Endodermal cell (in vitro differentiated cells): ENCODE results near the gene TMOD1. TPM values are rescaled to one million over a fixed set of nuclear protein-coding genes. Genes with fewer than 3 reads are reported as not detected.

Experiments used
- DNase-seq: peaks from one replicate; pipeline ENCODE4 v3.0.0-alpha.2; 2017
- H3K27ac ChIP-seq: 2 replicates; pipeline ENCODE4 v1.5.1; 2013; ENCODE audit warnings: mild to moderate bottlenecking, low read depth, low read length, moderate library complexity
- H3K27me3 ChIP-seq: 2 replicates; pipeline ENCODE4 v1.6.1; 2013; ENCODE audit warnings: mild to moderate bottlenecking, low read length, moderate library complexity; ENCODE audit not compliant: insufficient read depth, control insufficient read depth, poor library complexity, severe bottlenecking
- H3K36me3 ChIP-seq: 2 replicates; pipeline ENCODE4 v1.7.0; 2013; ENCODE audit warnings: mild to moderate bottlenecking, low read length, moderate library complexity; ENCODE audit not compliant: control insufficient read depth, insufficient read depth
- H3K4me1 ChIP-seq: one replicate; pipeline ENCODE4 v1.7.0; 2013; ENCODE audit warnings: low read length; ENCODE audit not compliant: control insufficient read depth, insufficient read depth
- H3K4me3 ChIP-seq: 2 replicates; pipeline ENCODE4 v1.5.1; 2013; ENCODE audit warnings: mild to moderate bottlenecking, low read length, moderate library complexity
- H3K9ac ChIP-seq: 2 replicates; pipeline ENCODE4 v1.6.1; 2013; ENCODE audit warnings: mild to moderate bottlenecking, low read length, moderate library complexity; ENCODE audit not compliant: poor library complexity, severe bottlenecking; ENCODE audit errors: extremely low read depth
- H3K9me3 ChIP-seq: 2 replicates; pipeline ENCODE4 v1.6.1; 2013; ENCODE audit warnings: mild to moderate bottlenecking, low read length, moderate library complexity; ENCODE audit not compliant: control insufficient read depth
- H3K27ac Mint-ChIP-seq: 2 replicates; pipeline ENCODE4 v1.8.0; 2020; ENCODE audit warnings: mixed read lengths
- H3K27me3 Mint-ChIP-seq: 2 replicates; pipeline ENCODE4 v1.8.0; 2021; ENCODE audit warnings: mild to moderate bottlenecking, mixed read lengths; ENCODE audit not compliant: insufficient read depth
- H3K36me3 Mint-ChIP-seq: 2 replicates; pipeline ENCODE4 v1.8.0; 2020; ENCODE audit warnings: low read depth, mixed read lengths
- H3K4me1 Mint-ChIP-seq: 2 replicates; pipeline ENCODE4 v1.8.0; 2020; ENCODE audit warnings: mixed read lengths
- H3K4me3 Mint-ChIP-seq: 2 replicates; pipeline ENCODE4 v1.8.0; 2020; ENCODE audit warnings: mild to moderate bottlenecking, moderate library complexity, mixed read lengths
- H3K9me3 Mint-ChIP-seq: 2 replicates; pipeline ENCODE4 v1.8.0; 2020; ENCODE audit warnings: mild to moderate bottlenecking, mixed read lengths
- CTCF ChIP-seq: fragments of 200-600 bp; sonication (generic); conservative IDR thresholded peaks from 2 replicates; pipeline ENCODE4 v1.5.0; 2021; ENCODE audit warnings: antibody characterized with exemption, mild to moderate bottlenecking
- WGBS, 2 experiments: methylation state at CpG; one replicate each; pipeline versions ENCODE4 v1.1.5 to v1.1.7; 2013; ENCODE audit warnings: missing lambda C conversion rate in 2 of 2, mixed read lengths in 1 of 2; ENCODE audit not compliant: insufficient coverage in 1 of 2, insufficient read length in 1 of 2; 5-methylcytosine and 5-hydroxymethylcytosine counted together
- total RNA-seq, 2 donors: library from RNA; stranded (reverse); fragmentation: NEBNext Ultra II Directional in 1 of 2; extraction: Animal tissue kit (Norgen Biotek cat#: 25700) in 1 of 2; gene quantifications; 2 replicates in 1 of 2; 3 replicates in 1 of 2; pipeline ENCODE4 v1.2.1, GENCODE V29; 2021

The TMOD1 gene
- total RNA-seq, 2 donors from 2014 or later, result 3.6 to 7.1 TPM

- Histone ChIP-seq H3K9ac (no peak overlapping the region), H3K9me3 (no peaks in the 10 kb centered on the region), H3K27ac (no peak overlapping the region), H3K4me1 (no peaks in the 10 kb centered on the region), H3K4me3 (no peak overlapping the region), H3K27me3 (no peaks in the 10 kb centered on the region), H3K36me3 (peaks cover 7% of the 10 kb centered on the region)
- Mint-ChIP-seq H3K4me1 (peaks cover under 1% of the 10 kb centered on the region), H3K27ac (no peak overlapping the region), H3K36me3 (peaks cover 12% of the 10 kb centered on the region), H3K4me3 (no peak overlapping the region), H3K27me3 (no peaks in the 10 kb centered on the region), H3K9me3 (no peaks in the 10 kb centered on the region)
- peak; percentile 17 for DNase-seq
- WGBS, 2 experiments, result 88 to 96% methylated on average over 3 of the region's 3 CpGs
- no peak for TF ChIP-seq CTCF
Observed at GRCh38 chr9:97548819-97549540, 47.5 kb downstream of the TMOD1 start.

DNA sequence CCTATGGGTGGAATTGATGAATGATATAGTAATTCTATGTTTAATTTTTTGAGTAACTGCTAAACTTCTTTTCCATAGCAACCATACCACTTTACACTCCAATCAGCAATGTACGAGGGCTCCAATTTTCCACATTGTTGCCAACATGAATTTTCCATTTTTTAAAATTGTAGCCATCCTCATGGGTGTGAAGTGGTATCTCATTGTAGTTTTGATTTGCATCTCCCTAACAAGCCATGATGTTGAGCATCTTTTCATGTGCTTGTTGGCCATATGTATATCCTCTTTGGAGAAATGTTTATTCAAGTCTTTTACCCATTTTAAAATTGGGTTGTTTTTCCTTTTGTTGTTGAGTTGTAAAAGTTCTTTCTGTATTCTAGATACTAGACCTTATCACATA lies 48.9 kb downstream of the TMOD1 start:
- no peak overlapping the region for H3K27ac ChIP-seq
- Mint-ChIP-seq H3K4me1 (no peaks in the 10 kb centered on the region), H3K36me3 (peaks cover 12% of the 10 kb centered on the region), H3K9me3 (no peaks in the 10 kb centered on the region), H3K27ac (no peak overlapping the region), H3K4me3 (no peak overlapping the region), H3K27me3 (no peaks in the 10 kb centered on the region)
- H3K9ac ChIP-seq, result no peak overlapping the region
- no peak overlapping the region for H3K4me3 ChIP-seq
- no peaks in the 10 kb centered on the region for H3K9me3 ChIP-seq
- H3K27me3 ChIP-seq, result no peaks in the 10 kb centered on the region
- no peak for TF ChIP-seq CTCF
- WGBS, 2 experiments, result 93% methylated on average over 1 of the region's 1 CpG; no CpG with 5 or more reads in 1 of the 2 experiments
- no peaks in the 10 kb centered on the region for H3K4me1 ChIP-seq
- no peak for DNase-seq
- H3K36me3 ChIP-seq, result peaks cover 7% of the 10 kb centered on the region

- Mint-ChIP-seq H3K27ac (no peak overlapping the region), H3K27me3 (no peaks in the 10 kb centered on the region), H3K4me1 (no peaks in the 10 kb centered on the region), H3K9me3 (no peaks in the 10 kb centered on the region), H3K36me3 (peaks cover 12% of the 10 kb centered on the region), H3K4me3 (no peak overlapping the region)
- TF ChIP-seq CTCF, result no peak
- WGBS, 2 experiments, result 94 to 100% methylated on average over 3 to 5 of the region's 5 CpGs
- H3K27ac ChIP-seq, result no peak overlapping the region
- H3K4me3 ChIP-seq, result no peak overlapping the region
- H3K9ac ChIP-seq, result no peak overlapping the region
- no peaks in the 10 kb centered on the region for H3K9me3 ChIP-seq
- H3K4me1 ChIP-seq, result no peaks in the 10 kb centered on the region
- H3K36me3 ChIP-seq, result peaks cover 7% of the 10 kb centered on the region
- no peaks in the 10 kb centered on the region for H3K27me3 ChIP-seq
- DNase-seq, result no peak
Observed at GRCh38 chr9:97551308-97551707, 49.8 kb downstream of the TMOD1 start.
